OCI-M1 (cell line): Measurements from ENCODE around the gene KRT34.
"Not testable (repeated sequence)": the region's sequence is repeated elsewhere in the genome, so short reads cannot be mapped to it uniquely, and the experiment has no call there.

Experiments used
- DNase-seq: peaks from one replicate; lab custom pipeline; 2025; lab: John Stamatoyannopoulos, UW

The KRT34 gene

DNA sequence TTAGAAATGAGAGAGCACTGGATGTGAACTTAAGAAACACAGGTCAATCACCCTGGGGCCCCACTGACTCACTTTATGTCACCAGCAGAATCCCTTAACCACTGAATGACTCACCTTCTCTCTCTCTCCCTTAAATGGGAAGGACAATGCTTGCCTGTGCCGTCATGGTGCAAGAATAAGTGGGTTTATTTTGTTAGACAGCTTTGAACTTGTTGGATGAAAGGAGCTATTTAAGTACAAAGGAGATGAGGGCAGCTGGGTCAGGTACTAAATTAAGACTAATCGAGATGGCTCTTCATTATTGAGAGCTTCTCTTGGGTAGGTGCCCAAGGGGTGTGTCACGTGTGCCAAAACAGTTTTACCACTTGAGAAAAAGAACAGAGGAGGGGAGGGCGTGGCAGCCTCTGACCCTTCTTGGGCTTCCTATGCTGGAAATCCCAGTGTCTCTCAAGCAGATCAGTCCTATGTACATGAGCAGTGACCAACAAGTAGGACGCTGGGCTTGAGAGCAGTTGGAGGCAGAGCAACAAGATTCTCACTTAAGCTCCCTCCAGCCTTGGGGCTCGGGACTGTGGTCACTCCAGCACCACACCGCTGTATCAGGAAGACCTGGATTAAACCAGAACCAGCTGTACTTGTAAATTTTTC lies 22.0 kb upstream of the KRT34 start:
- peak; percentile 13 for DNase-seq

DNA sequence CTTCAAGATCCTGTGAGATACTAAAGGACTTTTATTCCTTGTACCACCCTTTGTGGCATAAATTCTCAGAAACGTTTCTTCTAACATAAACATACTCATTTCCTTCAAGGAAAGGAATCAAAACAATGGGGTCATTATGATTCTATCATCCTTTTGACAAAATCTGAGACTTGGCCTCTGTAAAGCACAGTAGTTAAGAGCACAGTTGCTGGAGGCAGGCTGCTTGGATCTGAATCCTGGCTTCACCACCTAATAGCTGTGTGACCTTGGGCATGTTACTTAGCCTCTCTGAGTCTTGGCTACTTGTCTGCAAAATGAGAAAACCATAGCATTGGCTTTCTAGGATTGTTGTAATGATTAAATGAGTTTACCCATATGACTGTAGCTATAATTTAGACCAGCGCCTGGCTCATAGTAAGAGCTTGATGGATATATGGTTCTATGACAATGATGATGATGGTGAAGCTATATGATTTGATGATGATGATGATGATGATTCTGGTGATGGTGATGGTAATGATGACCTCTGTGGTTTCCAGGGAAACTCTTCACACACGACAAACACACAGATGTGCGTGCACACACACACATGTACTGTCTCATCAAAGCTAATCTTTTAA lies 21.4 kb upstream of the KRT34 start:
- no peak for DNase-seq

GRCh38 chr17:41402161-41402560 lies 20.1 kb upstream of the KRT34 start:
- no peak for DNase-seq

- DNase-seq: no peak
Measured at GRCh38 chr17:41396996-41397660, 15.0 kb upstream of the KRT34 start, which contains the start of gene KRT31. KRT31 (minus strand) TSS chr17:41397608; CDS start chr17:41397539, 69 bp downstream.

- DNase-seq: no peak
Measured at GRCh38 chr17:41396340-41396739, 14.2 kb upstream of the KRT34 start.

DNA sequence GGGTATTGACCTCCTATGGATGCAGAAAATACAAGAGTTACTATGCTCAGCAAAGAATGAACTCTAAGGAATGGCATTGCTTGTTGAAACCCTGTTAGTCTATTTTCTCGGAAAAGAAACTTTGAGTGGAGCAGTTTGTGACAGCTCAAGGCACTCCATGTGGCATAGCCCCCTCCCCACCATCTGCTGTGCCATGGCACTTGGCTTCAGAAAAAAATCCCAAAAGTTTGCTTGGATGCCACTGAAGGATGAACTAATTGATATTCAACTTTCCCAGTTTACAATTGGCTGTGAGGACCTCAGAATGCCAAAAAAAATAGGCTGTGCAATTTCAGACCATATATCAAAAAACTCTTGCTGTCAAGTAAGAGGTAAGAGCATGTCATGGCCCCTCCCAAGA lies 13.5 kb upstream of the KRT34 start:
- DNase-seq: no peak

DNA sequence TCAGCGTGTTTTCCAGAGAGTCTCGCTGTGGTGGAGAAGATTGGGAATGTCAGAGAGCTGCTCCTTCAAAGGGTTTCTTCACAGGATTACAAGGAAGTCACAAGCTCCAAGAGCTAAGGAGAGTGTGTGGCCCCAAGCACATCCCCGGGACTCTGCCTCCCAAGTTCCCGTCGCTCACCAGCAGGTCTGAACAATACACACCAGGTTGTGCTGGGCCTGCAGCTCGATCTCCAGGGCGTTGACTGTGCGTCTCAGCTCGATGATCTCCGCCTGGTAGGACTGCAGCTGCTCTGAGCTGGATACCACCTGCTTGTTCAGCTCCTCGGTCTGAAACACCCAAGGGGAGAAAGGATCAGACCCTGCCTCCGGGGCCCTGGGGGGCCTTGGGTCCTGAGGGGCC lies 12.9 kb upstream of the KRT34 start:
- DNase-seq: not testable (repeated sequence)

- DNase-seq: no peak
Measured at GRCh38 chr17:41394254-41394996, 12.3 kb upstream of the KRT34 start.

DNA sequence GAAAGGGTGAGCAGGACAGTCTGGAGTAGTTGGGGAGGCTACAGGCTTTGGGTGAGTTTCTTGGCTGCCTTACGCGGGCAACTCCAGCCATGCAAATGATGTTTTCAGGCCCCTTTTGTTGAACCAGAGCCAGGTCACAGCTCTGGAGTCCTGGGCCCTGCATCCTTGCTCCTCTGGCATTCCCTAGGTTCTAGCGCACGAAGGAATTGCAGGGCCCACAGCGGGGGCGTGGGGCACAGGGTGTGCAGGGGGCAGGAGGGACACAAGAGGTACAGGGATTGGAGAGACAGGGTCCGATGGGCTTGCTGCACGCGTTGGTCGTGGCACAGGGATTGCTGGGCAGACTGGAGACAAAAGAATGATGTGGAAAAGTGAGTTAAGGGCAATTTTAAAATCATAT lies 11.7 kb upstream of the KRT34 start:
- DNase-seq: no peak

GRCh38 chr17:41393294-41393693 lies 11.2 kb upstream of the KRT34 start:
- DNase-seq: no peak

GRCh38 chr17:41392278-41392677 lies 10.2 kb upstream of the KRT34 start:
- no peak for DNase-seq

DNA sequence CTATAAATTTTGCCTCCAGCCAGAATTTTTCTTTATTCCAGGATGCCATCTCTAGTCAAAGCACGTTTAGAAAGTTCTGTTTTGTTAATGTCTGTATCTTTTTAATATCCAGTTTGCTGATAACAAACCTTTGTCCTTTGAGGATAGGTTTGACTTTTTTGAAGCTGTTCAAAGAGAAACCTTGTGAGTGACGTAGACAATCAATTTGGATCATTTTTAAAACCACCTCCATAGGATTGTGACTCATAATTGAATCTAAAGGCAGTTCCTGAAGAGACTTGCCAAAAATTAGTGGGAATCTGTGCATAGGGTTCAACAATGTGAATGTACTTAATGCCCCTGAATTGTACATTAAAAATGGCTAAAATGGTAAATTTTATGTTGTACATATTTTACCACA lies 9.4 kb upstream of the KRT34 start:
- no peak for DNase-seq

GRCh38 chr17:41390411-41390938 lies 8.4 kb upstream of the KRT34 start:
- DNase-seq: no peak

DNA sequence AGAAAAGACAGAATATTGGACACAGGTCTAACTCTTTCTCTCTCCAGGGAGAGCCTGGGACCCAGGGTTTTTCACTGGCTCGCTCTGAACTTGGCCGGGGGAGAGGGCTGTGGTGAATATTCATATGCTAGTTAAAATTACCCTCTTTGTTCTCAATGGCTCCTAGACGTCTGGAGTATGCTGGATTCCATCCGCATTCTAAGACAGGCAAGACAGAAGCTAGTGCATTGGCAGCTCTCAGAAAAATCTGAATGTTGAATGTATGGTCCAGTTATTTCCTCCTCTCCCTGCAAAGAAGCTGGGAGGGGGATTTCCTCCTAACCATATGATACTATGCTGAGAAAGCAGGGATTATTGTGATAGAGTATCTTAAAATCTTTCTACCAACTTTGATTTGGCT lies 5.6 kb upstream of the KRT34 start:
- DNase-seq: no peak

GRCh38 chr17:41386227-41386626 lies 4.1 kb upstream of the KRT34 start:
- DNase-seq: no peak

GRCh38 chr17:41383690-41384089 lies 1.6 kb upstream of the KRT34 start:
- DNase-seq: no peak

DNA sequence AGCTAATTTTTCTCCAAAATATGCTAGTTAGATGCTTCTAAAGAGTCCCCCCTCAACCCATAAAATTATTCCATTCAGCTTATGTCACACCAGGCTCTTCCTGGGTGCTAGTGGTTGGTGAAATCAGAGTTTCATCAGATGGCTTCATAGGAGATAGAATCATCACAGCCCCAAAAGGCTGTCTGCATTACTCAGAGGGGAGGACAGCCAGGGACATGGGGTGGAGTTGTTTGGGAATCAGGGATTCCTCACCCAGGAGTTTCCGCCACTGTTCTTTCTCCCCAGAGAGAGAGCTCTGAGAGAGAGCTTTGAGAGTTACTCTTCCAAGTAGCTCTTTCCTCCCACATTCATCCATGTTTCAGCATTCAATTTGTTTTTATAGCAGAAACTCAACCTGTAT lies 288 bp upstream of the KRT34 start:
- no peak for DNase-seq

DNA sequence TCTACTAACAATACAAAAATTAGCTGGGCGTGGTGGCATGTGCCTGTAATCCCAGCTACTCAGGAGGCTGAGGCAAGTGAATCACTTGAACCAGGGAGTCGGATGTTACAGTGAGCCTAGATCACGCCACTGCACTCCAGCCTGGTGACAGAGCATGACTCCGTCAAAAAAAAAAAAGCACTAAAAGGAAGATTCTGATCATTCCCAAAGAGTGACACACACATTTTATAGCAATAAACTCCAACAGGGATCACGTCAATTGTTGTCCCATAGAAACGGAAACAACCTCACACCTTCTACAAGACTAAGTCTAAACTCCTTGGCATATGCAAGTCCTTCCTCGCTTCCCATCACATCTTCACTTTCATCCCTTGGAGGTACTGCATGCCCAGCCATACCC lies 2.0 kb downstream of the KRT34 start:
- DNase-seq: not testable (repeated sequence)

- no peak for DNase-seq
Measured at GRCh38 chr17:41377546-41377945, 4.6 kb downstream of the KRT34 start.

GRCh38 chr17:41369713-41370112 lies 12.4 kb downstream of the KRT34 start, which contains the start of gene KRT33B:
KRT33B (minus strand) TSS chr17:41369813; CDS start chr17:41369750, 63 bp downstream.
- DNase-seq: no peak

DNA sequence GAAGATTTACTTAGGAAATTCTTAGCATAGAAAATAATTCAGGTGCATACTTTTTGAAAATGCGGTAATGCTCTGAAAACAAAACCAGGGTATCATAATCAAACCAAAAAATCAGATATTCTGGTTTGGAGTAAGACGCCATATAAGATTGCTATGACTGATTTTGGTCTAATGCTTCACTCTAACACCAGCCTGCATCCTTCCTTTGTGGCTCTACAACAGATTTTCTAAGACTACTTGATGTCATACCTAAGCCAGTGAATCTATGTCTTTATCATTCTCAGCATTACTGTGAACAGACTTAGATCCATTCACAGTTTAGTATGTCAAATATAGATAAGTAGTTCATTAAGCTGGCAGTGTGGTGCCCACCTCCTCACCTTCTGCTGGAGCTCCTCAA lies 13.1 kb downstream of the KRT34 start:
- DNase-seq: no peak

DNA sequence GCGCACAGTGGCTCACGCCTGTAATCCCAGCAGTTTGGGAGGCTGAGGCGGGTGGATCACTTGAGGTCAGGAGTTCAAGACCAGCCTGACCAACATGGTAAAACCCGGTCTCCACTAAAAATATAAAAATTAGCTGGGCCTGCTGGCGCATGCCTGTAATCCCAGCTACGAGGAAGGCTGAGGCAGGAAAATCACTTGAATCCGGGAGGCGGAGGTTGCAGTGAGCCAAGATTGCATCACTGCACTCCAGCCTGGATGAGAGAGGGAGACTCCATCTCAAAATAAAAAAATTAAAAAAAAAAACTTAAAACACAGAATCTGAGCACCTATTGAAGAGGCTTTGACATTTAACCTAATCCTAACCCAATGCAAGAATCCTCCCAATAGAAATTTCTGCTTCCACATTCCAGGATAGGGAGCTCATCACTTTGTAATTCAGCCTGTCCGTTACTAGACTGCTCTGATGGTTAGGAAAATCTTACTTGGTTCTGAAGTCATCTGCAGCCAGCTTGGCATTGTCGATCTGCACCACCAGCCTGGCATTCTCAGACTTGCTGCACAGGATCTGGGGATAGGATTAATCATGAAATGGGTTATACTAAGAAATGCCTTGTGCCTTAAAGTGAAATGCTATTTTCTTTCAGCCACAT lies 14.6 kb downstream of the KRT34 start:
- no peak for DNase-seq
